ENCODE measurements around the gene SMDT1. TPM values are rescaled to one million over a fixed set of nuclear protein-coding genes. Genes with fewer than 3 reads are reported as not detected.
A peak's percentile ranks its signal among the peaks of the same experiment; 100 is the strongest.

Gene SMDT1
- polyA plus RNA-seq, 1 of the 3 experiments (the other 2 are of a cell fraction) = 29.8 TPM

- CTCF ChIA-PET = interaction anchor here (0.8 kb wide), 1 partner anchor 20 kb away, joined by 3 read pairs; the partner anchor contains the start of gene NDUFA6
- Histone ChIP-seq H4K20me1 (ENCODE audit: insufficient read depth) (no peaks in the 10 kb centered on the region), H3K4me2 (peak overlapping the region; percentile 82), H3K9me2 (no peaks in the 10 kb centered on the region), H3F3A (replicated peaks; ENCODE audit: insufficient read depth) (no peaks in the 10 kb centered on the region), H3K9ac (peak overlapping the region; percentile 60), H3K79me2 (ENCODE audit: insufficient read depth) (no peaks in the 10 kb centered on the region), H3K27ac (ENCODE audit: low read depth in 2 of 2, low read length in 1 of 2) (peak overlapping the region; percentile 35 to 53), H3K36me3 (replicated peaks in 1 of 2; ENCODE audit: control insufficient read depth in 1 of 2, insufficient read depth in 2 of 2, low read length in 1 of 2) (no peaks in the 10 kb centered on the region), H3K4me3 (ENCODE audit: low read depth in 2 of 2, low read length in 1 of 2) (peak overlapping the region; percentile 53 to 60), H2AFZ (ENCODE audit: low read depth) (peak overlapping the region; percentile 70; the same call in 1 of the 2 replicates), H3K27me3 (ENCODE audit: insufficient read depth) (no peaks in the 10 kb centered on the region), H3K9me3 (no peaks in the 10 kb centered on the region), H3K4me1 (ENCODE audit: control insufficient read depth in 1 of 2, insufficient read depth in 2 of 2, low read depth in 1 of 2, low read length in 1 of 2) (peaks cover 8% of the 10 kb centered on the region in 2 experiments; a peak in 2 of 4 replicates)
- no peak for DNase-seq
- TF ChIP-seq FOXJ3 (CRISPR knock-in tag; IDR thresholded peaks at IDR 0.05) = no peak
- no peak for TF ChIP-seq USF2 (IDR thresholded peaks at IDR 0.05; ENCODE audit: borderline replicate concordance, low read depth, low read length)
- TF ChIP-seq TAF1 (IDR thresholded peaks at IDR 0.05; ENCODE audit: borderline replicate concordance, low read depth, low read length) = no peak
- no peak for TF ChIP-seq PBX3 (IDR thresholded peaks at IDR 0.05)
- no peak for TF ChIP-seq IRF3 (IDR thresholded peaks at IDR 0.05; ENCODE audit: low read depth, low read length)
- TF ChIP-seq EZH2phosphoT487 (IDR thresholded peaks at IDR 0.05; ENCODE audit: borderline replicate concordance, low read depth) = no peak
- no peak for TF ChIP-seq MXI1 (IDR thresholded peaks at IDR 0.05; ENCODE audit: low read depth, low read length)
- TF ChIP-seq NFIC (IDR thresholded peaks at IDR 0.05; ENCODE audit: borderline replicate concordance) = no peak
- TF ChIP-seq TCF12 (IDR thresholded peaks at IDR 0.05) = no peak
- no peak for TF ChIP-seq REST (IDR thresholded peaks at IDR 0.05; ENCODE audit: low read depth, low read length)
- TF ChIP-seq NRF1 (IDR thresholded peaks at IDR 0.05; ENCODE audit: low read depth, low read length) = no peak
- no peak for TF ChIP-seq JUND (IDR thresholded peaks at IDR 0.05)
- TF ChIP-seq MEF2A (IDR thresholded peaks at IDR 0.05; ENCODE audit: borderline replicate concordance, low read depth) = no peak
- no peak for TF ChIP-seq RFX5 (IDR thresholded peaks at IDR 0.05; ENCODE audit: low read length)
- no peak; the same call in 1 of the 2 replicates for TF ChIP-seq MAX (IDR thresholded peaks at IDR 0.05; ENCODE audit: low read depth)
- no peak for TF ChIP-seq POLR2AphosphoS5 (IDR thresholded peaks at IDR 0.05; ENCODE audit: low read depth, low read length)
- no peak for TF ChIP-seq RXRA (IDR thresholded peaks at IDR 0.05; ENCODE audit: borderline replicate concordance, low read depth)
- TF ChIP-seq ELF1 (IDR thresholded peaks at IDR 0.05) = no peak
- TF ChIP-seq RCOR1 (IDR thresholded peaks at IDR 0.05; ENCODE audit: low read length) = no peak
- TF ChIP-seq SMC3 (IDR thresholded peaks at IDR 0.05; ENCODE audit: low read depth, low read length) = no peak
- WGBS (ENCODE audit: low lambda C conversion rate) = 63% methylated on average over 7 of the region's 19 CpGs
- POLR2A ChIA-PET = no interaction called here
Observed at GRCh38 chr22:42069801-42070516, 9.5 kb upstream of the SMDT1 start.

All from SK-N-SH (cell line).